Kidney (tissue), 14 donors: ENCODE data around the gene UCP3. TPM values are rescaled to one million over a fixed set of nuclear protein-coding genes. Genes with fewer than 3 reads are reported as not detected.

ENCODE experiments used
- DNase-seq, 5 donors: peaks; one replicate each; pipeline ENCODE4 v3.0.0-alpha.2; 2013 to 2020
- FAIRE-seq: peaks from 2 replicates; lab custom pipeline; 2012; peaks lifted over from hg19 to GRCh38; lab: Jason Lieb, UNC
- H3K27ac ChIP-seq, 2 donors: one replicate each; pipeline ENCODE4 v1.7.0; 2013; ENCODE audit warnings: low read depth in 2 of 2, low read length in 2 of 2, inconsistent platforms in 1 of 2
- H3K27me3 ChIP-seq: one replicate; pipeline ENCODE4 v1.7.1; 2013; ENCODE audit warnings: low read length, inconsistent platforms; ENCODE audit not compliant: control insufficient read depth, insufficient read depth
- H3K36me3 ChIP-seq, 3 donors: one replicate each; pipeline versions ENCODE4 v1.7.0 to v1.7.1; 2013; ENCODE audit warnings: low read length in 3 of 3, control low read depth in 1 of 3, inconsistent platforms in 1 of 3; ENCODE audit not compliant: insufficient read depth in 3 of 3, control insufficient read depth in 2 of 3
- H3K4me1 ChIP-seq, 3 donors: one replicate each; pipeline versions ENCODE4 v1.7.0 to v1.7.1; 2013; ENCODE audit warnings: low read length in 3 of 3, inconsistent platforms in 1 of 3, low read depth in 1 of 3; ENCODE audit not compliant: control insufficient read depth in 2 of 3, insufficient read depth in 2 of 3
- H3K4me3 ChIP-seq, 3 donors: one replicate each; pipeline versions ENCODE4 v1.7.0 to v1.8.1; 2013; ENCODE audit warnings: low read length in 3 of 3, control low read depth in 1 of 3, inconsistent platforms in 1 of 3
- H3K9ac ChIP-seq, 3 donors: one replicate each; pipeline versions ENCODE4 v1.7.0 to v1.7.1; 2013; ENCODE audit warnings: low read length in 3 of 3, control low read depth in 1 of 3, inconsistent platforms in 1 of 3
- H3K9me3 ChIP-seq, 3 donors: one replicate each; pipeline versions ENCODE4 v1.7.0 to v1.7.1; 2013; ENCODE audit warnings: low read length in 3 of 3, control low read depth in 1 of 3, inconsistent platforms in 1 of 3; ENCODE audit not compliant: control insufficient read depth in 2 of 3, insufficient read depth in 1 of 3
- intact Hi-C: fragments of 100-400 bp; cut with DNase I; formaldehyde crosslinking; loops from one replicate; pipeline ENCODE4 v1.11.1; 2022
- polyA plus RNA-seq: library from polyadenylated mRNA; stranded (reverse); fragments of 350-450 nt; fragmentation: Illumina TruSeq; extraction: RNeasy Lipid Tissue Mini Kit (QIAGEN cat#74804); gene quantifications from one replicate; pipeline ENCODE4 v1.2.3, GENCODE V29; 2014; ENCODE audit warnings: low read depth, low replicate concordance; ENCODE audit not compliant: insufficient read depth
- total RNA-seq: library from RNA; stranded (reverse); fragmentation: NEBNext Ultra II Directional; extraction: Animal tissue kit (Norgen Biotek cat#: 25700); gene quantifications from one replicate; pipeline ENCODE4 v1.2.1, GENCODE V29; 2021
- TF ChIP-seq, protein P1 (sequence below): IDR thresholded peaks from 3 replicates; pipeline ENCODE4 v1.5.1; 2012; ENCODE audit warnings: mild to moderate bottlenecking, moderate library complexity, borderline replicate concordance; ENCODE audit not compliant: insufficient read depth; ENCODE audit errors: extremely low read depth
- donor health status: control.
- donor health status: control.
- donor health status: control.
- donor health status: control.
- donor health status: control.
- donor health status: DM: yes; HTN: yes; CAD: no.
- donor health status: Normal renal cell carcinoma (clear cell type).

UCP3 gene
- total and polyA plus RNA-seq, 2 donors from 2014 or later: 0.28 to 4.0 TPM

- Histone ChIP-seq H3K27me3 (no peaks in the 10 kb centered on the region), H3K27ac (no peak overlapping the region), H3K4me1 (peaks cover 0 to 9% (median 4%) of the 10 kb centered on the region in 3 donors), H3K9me3 (no peaks in the 10 kb centered on the region), H3K9ac (no peak overlapping the region), H3K36me3 (peaks cover 0 to 3% (median 2%) of the 10 kb centered on the region in 3 donors), H3K4me3 (no peak overlapping the region)
- TF ChIP-seq, protein P1, sequence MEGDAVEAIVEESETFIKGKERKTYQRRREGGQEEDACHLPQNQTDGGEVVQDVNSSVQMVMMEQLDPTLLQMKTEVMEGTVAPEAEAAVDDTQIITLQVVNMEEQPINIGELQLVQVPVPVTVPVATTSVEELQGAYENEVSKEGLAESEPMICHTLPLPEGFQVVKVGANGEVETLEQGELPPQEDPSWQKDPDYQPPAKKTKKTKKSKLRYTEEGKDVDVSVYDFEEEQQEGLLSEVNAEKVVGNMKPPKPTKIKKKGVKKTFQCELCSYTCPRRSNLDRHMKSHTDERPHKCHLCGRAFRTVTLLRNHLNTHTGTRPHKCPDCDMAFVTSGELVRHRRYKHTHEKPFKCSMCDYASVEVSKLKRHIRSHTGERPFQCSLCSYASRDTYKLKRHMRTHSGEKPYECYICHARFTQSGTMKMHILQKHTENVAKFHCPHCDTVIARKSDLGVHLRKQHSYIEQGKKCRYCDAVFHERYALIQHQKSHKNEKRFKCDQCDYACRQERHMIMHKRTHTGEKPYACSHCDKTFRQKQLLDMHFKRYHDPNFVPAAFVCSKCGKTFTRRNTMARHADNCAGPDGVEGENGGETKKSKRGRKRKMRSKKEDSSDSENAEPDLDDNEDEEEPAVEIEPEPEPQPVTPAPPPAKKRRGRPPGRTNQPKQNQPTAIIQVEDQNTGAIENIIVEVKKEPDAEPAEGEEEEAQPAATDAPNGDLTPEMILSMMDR: no peak
- intact Hi-C loops: no loop called here
- no peak for FAIRE-seq
- no peak for DNase-seq
These were observed 4.3 kb upstream of the UCP3 start for GRCh38 chr11:74013141-74013540.

DNA sequence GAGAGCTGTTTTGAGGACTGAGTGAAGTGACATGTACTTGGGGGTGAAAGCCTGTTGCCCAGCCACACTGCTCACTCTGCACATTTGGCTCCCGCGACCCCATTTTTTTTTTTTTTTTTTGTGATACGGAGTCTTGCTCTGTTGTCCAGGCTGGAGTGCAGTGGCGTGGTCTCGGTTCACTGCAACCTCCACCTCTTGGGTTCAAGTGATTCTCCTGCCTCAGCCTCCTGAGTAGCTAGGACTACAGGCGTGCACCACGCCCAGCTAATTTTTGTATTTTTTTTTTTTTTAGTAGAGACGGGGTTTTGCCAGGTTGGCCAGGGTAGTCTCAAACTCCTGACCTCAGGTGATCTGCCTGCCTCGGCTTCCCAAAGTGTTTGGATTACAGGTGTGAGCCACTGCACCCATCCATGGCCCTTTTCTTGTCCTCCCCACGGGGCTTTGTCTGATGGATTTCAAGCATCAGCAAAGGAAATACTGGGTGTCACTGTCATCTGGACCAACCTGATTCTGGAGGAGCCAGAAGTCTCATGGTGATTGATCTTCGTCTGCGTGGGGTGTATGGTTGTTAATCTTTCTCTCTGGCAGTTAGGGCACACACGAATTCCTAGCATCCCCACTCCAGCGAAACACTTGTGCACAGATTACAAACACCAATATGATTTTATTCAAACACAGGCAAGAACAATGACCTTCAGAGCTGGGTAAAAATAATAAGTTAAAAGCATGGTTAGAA lies 3.4 kb upstream of the UCP3 start:
- Histone ChIP-seq H3K27me3 (no peaks in the 10 kb centered on the region), H3K27ac (no peak overlapping the region), H3K9me3 (no peaks in the 10 kb centered on the region), H3K9ac (no peak overlapping the region), H3K36me3 (peaks cover 0 to 3% (median 2%) of the 10 kb centered on the region in 3 donors), H3K4me1 (no peaks in the 10 kb centered on the region), H3K4me3 (no peak overlapping the region)
- DNase-seq (no peak), FAIRE-seq (no peak)
- TF ChIP-seq, protein P1: no peak
- intact Hi-C loops: no loop called here

- Histone ChIP-seq H3K4me1 (peaks cover 0 to 5% (median 0%) of the 10 kb centered on the region in 3 donors), H3K27ac (no peak overlapping the region), H3K36me3 (peaks cover 0 to 3% (median 2%) of the 10 kb centered on the region in 3 donors), H3K4me3 (no peak overlapping the region), H3K9me3 (no peaks in the 10 kb centered on the region), H3K9ac (no peak overlapping the region), H3K27me3 (no peaks in the 10 kb centered on the region)
- DNase-seq: no peak
- FAIRE-seq: no peak
- intact Hi-C loops: no loop called here
- TF ChIP-seq, protein P1: no peak
These were observed 2.6 kb upstream of the UCP3 start for GRCh38 chr11:74011360-74012073.
